Amygdala (tissue), 56 donors: ENCODE data around the gene BLVRA.
"Not testable (repeated sequence)": the region's sequence is repeated elsewhere in the genome, so short reads cannot be mapped to it uniquely, and the experiment has no call there.

Source experiments
- DNase-seq, 56 donors: peaks; one replicate each; lab custom pipeline; 2025; lab: John Stamatoyannopoulos, UW

Gene BLVRA

DNA sequence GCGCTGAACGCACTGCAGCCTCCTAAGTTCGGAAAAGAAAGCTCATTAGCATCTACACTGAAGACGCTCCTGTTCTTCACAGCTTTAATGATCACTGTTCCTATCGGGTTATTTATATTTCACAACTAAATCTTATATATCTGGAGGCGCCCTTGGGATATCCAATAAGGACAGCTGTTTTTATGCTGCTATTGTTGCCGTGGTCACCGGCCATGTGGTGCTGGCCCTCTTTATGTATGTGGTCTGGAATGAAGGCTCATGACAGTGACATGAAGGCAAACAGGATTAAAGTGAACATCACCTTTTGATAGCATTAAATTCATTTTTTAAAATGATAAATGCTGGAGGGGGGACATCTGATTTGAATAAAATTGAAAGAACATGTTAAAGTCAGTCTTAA is 8.8 kb downstream of the BLVRA start:
- no peak for DNase-seq

DNA sequence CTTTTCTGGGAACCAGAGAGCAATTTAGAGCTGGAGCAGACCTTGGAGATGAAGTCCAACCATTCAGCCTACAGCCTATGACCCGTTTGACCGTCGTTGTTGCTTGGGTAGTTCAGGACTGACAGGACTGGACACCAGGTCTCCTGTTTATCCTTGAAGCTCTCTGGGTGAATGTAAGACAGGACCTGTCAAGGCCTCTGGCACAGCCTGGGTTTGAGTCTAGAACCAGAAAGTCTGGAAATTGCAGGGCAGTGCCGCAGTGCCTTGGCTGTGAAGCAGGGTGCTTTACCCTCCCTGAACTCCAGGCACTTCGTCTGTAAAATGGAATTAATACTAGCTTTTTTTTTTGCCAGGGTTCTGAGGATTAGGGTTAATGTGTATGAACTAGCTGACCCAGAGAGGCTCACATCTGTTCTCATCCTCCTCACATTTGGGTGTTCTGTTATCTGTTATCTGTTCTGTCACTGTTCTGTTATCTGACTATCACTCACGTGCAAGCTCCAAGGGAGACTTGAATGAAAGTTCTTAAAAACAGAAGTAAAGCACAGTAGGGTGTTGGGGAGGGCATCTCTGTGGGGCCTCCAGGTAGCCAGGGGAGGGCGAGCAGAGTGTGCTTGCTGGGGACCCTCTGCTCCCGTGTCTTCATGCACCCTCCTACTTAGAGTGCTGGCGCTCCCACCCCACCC is 9.9 kb downstream of the BLVRA start:
- no peak for DNase-seq

DNA sequence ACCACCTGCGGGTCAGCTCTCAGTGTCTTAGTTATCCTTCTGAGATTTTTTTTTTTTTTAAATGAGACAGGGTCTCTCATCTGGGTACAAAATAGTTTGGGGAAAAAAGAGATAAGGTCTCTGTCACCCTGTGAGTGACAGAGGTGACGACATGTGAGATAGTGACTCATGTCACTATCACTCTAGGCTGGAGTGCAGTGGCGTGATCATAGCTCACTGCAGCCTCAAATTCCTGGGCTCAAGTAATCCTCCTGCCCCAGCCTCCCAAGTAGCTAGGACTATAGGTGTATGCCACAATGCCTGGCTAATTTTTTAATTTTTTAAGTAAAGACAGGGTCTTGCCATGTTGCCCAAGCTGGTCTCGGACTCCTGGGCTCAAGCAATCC is 10.4 kb downstream of the BLVRA start:
- DNase-seq: no peak

DNA sequence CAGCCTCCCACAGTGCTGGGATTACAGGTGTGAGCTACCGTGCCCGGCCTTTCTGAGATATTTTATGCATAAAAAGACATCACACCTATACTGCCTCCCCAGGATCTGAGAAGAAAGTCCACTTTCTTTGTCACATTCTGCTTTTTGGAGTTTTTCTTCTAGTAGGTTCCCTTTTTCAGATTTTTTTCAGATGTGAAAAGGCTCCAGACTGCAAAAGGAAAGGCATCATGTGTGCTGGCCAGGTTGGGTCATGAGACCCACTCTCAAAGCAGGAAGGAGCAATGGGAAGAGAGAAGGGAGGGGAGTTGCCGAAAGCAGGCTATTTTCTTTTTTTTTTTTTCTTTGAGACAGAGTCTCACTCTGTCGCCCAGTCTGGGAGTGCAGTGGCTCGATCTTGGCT is 10.8 kb downstream of the BLVRA start:
- no peak for DNase-seq

DNA sequence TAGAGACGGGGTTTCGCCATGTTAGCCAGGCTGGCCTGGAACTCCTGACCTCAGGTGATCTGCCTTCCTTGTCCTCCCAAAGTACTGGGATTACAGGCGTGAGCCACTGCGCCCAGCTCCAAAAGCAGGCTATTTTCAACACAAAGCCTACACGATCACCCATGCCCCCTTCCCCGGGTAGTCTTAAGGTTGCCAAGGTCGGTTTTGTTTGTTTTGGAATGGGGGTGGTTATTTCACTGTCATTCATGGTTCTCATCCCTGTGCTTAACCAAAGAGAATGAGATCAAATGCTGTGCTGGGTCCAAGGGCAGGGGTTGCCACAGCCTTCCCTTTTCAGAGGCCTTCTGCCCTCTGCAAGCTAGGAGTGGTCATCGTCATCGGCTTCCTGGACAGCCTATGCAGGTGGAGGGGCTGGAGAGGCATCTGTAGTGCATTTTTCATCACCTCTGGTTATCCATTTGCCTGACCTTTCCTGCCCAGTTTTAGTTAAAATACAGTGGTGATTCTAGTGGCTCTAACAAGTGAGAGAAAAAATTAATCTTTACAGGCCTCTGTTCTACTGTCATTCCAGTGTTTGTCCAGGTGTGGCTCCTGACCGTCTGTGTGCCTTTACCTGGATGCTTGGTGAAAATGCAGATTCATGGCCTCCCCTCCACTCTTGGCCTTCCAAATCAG is 11.4 kb downstream of the BLVRA start:
- no peak for DNase-seq

DNA sequence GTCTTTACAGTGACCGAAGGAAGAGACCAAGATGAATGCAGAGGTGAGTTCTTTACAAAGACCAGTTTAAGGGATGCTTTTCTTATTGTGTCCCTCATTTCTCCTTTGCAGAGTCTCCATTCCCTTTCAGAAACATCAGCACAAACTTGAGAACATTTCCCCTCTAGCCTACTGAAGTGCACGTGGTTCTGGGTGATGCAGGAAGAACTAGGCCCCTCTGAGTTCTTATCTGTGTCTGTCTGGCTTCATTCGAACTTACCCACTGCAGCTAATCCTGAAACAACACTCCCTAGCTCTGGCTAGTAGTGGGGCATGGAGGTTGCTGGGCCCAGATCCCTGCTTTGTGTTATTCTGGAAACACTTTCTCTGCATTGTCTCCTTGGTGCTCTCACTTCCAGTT is 12.6 kb downstream of the BLVRA start:
- DNase-seq: no peak

DNA sequence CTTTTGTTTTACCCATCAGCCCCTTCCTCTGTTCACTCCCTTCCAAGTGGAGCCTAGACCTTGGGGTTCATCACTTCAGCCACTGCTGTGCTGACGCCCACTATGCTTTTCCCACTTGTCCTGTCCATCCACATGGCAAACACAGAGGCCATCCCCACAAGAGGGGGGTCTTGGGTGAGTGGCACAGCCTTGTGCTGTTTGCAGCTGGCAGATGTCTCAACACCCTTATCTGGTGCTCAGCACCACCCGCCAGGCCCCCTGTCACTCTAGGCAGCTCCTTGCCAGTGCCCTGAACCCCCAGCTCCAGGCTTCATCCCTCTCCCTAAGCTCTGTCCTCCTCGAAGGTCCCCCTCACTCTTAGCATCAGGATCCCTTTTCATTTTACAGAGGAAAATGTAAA is 13.1 kb downstream of the BLVRA start:
- no peak for DNase-seq

DNA sequence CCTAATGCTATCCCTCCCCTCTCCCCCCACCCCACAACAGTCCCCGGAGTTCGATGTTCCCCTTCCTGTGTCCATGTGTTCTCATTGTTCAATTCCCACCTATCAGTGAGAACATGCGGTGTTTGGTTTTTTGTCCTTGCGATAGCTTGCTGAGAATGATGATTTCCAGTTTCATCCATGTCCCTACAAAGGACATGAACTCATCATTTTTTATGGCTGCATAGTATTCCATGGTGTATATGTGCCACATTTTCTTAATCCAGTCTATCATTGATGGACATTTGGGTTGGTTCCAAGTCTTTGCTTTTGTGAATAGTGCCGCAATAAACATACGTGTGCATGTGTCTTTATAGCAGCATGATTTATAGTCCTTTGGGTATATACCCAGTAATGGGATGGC is 14.8 kb downstream of the BLVRA start:
- not testable (repeated sequence) for DNase-seq

DNA sequence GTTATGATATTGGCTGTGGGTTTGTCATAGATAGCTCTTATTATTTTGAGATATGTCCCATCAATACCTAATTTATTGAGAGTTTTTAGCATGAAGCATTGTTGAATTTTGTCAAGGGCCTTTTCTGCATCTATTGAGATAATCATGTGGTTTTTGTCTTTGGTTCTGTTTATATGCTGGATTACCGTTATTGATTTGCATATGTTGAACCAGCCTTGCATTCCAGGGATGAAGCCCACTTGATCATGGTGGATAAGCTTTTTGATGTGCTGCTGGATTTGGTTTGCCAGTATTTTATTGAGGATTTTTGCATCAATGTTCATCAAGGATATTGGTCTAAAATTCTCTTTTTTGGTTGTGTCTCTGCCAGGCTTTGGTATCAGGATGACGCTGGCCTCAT is 16.8 kb downstream of the BLVRA start:
- DNase-seq: not testable (repeated sequence)

DNA sequence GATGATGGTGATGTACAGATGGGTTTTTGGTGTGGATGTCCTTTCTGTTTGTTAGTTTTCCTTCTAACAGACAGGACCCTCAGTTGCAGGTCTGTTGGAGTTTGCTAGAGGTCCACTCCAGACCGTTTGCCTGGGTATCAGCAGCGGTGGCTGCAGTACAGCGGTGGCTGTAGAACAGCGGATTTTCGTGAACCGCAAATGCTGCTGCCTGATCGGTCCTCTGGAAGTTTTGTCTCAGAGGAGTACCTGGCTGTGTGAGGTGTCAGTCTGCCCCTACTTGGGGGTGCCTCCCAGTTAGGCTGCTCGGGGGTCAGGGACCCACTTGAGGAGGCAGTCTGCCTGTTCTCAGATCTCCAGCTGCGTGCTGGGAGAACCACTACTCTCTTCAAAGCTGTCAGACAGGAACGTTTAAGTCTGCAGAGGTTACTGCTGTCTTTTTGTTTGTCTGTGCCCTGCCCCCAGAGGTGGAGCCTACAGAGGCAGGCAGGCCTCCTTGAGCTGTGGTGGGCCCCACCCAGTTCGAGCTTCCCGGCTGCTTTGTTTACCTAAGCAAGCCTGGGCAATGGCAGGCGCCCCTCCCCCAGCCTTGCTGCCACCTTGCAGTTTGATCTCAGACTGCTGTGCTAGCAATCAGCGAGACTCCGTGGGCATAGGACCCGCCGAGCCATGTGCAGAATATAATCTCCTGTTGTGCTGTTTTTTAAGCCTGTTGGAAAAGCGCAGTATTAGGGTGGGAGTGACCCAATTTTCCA is 20.0 kb downstream of the BLVRA start:
- DNase-seq: not testable (repeated sequence)

DNA sequence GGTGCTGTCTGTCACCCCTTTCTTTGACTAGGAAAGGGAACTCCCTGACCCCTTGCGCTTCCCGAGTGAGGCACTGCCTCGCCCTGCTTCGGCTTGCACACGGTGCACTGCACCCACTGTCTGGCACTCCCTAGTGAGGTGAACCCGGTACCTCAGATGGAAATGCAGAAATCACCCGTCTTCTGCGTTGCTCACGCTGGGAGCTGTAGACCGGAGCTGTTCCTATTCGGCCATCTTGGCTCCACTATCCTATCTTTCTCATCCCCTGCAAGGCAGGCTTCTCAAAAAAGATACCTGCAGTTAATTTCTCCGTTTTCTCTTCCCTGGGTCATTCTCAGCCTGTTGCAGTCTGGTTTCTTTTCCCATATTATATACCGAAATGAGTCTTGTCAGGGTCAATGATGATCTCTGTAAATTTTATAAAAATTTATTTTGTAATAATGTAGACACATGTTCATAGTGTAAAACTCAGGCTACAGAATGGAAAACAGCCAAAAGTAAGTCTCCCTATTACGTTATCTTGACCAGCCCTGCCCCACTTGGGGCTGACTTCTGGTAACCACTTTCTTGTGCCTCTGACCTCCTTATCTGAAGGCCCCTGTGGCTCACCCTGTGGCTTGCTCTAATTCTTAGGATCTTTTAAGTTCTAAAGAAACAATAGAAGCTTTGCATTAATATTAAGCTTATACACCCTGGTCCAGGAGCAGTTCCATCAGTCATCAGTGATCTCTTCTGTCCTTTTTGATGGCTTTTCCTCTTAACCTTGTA is 20.7 kb downstream of the BLVRA start:
- DNase-seq: no peak

DNA sequence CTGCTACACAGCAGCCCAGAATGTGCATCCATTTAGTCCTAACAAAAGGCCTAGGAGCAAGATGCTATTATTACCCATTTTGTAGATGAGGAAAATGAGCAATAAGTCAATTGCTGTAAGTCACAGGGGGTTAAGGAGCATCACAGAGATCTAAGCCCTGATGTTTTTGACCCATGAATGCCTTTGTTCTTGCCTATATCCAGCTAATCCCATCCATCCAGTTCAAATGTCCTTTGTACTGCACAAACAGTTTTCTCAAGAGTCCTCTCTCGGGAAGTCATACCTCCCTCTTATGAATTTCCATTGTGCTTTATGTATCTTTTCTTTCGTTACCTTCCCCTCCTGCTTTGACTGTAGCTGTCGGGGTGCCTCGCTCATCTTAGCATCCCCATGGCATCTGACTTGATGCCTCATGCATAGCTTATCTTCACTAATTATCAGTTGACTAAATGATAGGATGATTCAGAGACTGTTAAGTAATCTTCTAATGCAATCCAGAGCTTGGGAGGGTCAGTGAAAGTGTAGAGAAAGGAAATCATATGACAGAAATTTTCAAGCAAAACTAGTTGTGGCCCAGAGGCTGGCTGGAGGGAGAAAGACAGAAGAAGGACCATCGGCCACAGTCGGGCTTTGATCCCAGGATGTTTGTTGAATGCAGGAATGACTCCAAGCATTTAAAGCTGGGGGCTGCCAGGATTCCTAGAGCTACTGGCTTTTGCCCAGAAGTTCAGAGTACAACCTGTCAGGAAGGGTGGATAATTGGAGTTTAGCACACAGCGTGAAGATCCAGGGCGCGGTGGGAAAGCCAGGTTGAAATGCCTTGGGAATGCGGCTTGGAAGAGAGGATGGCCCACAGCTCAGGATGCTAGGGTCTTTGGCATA is 23.5 kb downstream of the BLVRA start:
- no peak for DNase-seq

DNA sequence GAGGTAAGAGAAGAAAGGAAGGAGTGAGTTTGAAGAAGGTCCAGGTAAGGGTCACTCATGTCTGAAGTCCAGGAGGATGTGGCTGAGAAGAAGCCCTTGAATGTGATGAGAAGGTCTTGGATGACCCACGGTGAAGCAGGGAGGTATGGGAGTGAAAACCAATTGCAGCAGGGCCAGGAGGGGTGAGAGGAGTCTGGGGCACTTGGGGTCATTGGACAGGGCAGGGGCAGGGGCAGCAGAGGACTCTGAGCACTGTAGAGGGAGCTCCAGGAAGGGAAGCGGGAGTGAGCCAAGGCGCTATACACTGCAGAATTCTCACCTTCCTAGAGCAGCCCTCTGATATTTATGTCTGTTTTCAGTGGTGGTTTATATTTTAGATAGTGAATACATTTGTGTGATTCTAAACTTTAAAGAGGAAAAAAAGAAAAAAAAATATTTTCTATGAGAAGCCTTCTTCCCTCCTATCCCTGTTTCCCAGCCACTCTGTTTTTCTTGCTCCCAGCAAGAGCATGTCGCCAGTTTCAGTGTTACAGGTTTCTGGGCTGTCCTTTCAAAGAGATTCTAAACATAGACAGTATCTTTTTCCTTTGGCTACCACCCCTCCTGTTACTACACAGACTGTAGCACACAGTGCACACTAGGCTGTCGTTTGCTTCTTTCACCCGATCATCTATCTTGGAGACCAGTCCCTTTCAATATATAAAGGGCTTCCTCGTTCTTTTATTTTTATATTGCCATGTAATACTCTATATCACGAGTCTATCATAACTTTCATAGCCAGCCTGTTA is 24.5 kb downstream of the BLVRA start:
- DNase-seq: no peak

DNA sequence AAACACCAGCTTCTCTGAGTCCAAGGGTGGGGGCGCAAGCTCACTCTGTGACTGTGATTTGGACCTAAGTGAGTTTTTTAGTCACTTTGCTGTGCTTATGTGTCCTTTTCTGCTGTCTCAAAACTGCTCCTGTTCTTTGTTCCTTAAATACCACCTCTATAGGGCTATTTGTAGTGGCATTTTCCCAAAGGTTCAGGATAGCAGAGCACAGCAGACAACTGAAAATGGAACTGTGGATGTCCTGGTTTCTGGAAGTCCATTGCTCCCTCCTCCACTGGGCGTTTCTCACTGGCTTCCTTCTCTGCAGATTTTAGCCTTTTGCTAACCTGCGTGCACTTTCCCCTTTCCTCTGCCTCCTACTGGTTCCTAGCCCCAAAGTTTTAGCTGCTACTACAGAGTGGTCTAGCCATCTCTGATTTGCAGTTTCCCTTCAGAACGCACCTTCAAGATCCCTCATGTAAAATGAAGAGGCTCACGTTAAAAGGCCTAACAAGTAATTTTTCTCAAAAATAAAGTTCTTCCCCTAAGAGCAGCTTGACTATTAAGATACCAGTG is 25.6 kb downstream of the BLVRA start:
- no peak for DNase-seq

DNA sequence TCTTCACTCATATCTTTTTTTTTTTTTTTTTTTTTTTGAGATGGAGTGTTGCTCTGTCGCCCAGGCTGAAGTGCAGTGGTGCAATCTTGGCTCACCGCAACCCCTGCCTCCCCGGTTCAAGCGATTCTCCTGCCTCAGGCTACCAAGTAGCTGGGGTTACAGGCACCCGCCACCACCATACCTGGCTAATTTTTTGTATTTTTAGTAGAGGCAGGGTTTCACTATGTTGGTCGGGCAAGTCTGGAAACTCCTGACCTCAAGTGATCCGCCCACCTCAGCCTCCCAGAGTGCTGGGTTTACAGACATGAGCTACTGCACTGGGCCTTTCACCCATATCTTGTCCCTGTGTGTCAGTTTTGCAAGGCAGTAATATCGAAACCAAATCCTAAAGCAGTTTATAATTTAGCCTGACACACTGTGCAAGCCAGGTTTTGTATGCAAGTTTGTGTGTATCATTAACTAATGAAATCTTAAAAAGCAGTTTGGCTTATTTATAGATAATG is 26.2 kb downstream of the BLVRA start:
- not testable (repeated sequence) for DNase-seq

DNA sequence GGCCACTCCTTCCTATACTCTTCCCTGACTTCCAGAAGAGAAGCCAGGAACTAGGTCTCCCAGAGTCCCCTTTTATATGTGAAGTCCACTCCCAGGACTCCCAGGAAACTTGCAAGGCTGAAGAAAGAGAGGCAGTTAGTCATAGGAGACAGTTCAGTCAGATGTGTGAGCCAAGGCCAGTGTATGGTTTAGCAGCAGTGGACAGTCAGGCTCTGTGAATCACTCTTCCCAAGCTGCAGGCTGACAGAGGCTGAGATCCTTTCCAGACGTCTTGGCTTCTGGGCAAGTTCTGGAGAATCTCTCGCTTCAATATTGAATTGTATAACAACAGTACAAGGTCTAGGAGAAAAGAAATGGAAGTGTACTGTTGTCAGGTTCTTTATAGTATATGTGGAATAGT is 26.9 kb downstream of the BLVRA start:
- DNase-seq: no peak

DNA sequence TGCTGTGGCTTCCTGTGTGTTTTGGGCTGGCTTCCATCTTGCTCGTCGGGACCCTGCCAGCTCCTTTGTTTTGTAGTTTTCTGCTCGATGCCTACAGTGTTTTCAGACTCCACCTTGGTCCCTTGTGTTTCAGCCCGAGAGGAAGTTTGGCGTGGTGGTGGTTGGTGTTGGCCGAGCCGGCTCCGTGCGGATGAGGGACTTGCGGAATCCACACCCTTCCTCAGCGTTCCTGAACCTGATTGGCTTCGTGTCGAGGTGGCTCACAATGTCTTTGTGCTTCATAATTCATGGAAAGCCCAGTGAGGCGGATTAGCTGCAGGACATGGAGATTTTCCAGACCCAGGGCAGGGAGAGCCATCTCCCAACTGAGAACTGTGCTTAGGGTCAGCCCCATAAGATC is 29.3 kb downstream of the BLVRA start:
- DNase-seq: no peak

DNA sequence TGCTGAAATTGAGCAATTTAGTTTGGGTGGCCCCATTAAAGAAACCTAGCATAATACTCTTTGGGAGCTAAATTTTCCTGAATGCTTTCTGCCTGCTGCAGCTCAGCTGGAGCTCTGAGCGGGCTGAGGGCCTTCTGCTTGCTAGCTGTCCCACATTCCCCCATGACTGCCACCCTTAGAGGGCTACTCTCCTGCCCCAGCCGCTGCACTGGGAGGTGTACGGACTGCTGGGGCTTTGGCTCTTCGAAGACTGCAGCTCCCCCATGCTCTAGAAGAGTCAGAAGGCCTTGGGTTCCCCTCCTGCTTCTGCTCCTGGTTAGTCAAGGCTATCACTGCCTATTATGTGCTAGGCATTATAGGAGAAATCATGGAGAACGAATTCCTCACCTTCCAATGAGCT is 31.5 kb downstream of the BLVRA start:
- no peak for DNase-seq

DNA sequence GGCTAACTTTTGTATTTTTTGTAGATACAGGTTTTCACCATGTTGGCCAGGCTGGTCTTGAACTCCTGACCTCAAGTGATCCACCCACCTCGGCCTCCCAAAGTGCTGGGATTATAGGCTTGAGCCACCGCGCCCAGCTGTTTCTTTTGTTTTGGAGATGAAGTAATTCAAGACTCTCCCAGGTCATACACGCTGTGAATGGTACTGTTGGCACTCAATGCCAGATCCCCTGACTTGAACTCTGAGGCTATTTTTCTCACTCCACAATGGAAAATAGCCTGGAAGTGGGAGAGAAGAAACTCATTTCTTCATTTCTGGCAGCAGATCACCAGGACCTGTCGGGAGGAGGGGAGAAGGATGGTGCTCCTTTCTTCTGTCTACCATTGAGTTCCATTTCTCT is 32.4 kb downstream of the BLVRA start:
- DNase-seq: no peak
